Transverse colon (tissue), 4 donors: ENCODE measurements around the gene DENND6B.

ENCODE experiments used
- CTCF ChIP-seq, 5 experiments: fragments of 200-600 bp in 3 of 5; fragments of 450-650 bp in 2 of 5; sonication (generic) in 3 of 5; IDR thresholded peaks; 1 replicate in 2 of 5; 2 replicates in 3 of 5; pipeline ENCODE4 v1.5.1; 2016 to 2017; ENCODE audit warnings: antibody characterized with exemption in 5 of 5, inconsistent platforms in 3 of 5, mild to moderate bottlenecking in 2 of 5, moderate library complexity in 1 of 5
- POLR2AphosphoS5 ChIP-seq, 3 donors: sonication (generic); formaldehyde crosslinking; IDR thresholded peaks; one replicate each; pipeline ENCODE4 v1.6.1; 2016; ENCODE audit warnings: antibody characterized with exemption in 3 of 3

GRCh38 chr22:50278461-50278860, 48.4 kb downstream of the DENND6B start:
- TF ChIP-seq CTCF (IDR thresholded peaks at IDR 0.05) (no peak), POLR2AphosphoS5 (IDR thresholded peaks at IDR 0.05) (no peak)
